Gastrocnemius medialis (tissue), 4 donors: ENCODE measurements around the gene PTPN7.

Experiments
- POLR2A ChIP-seq, 2 donors: fragments of 450-650 bp; IDR thresholded peaks; one replicate each; pipeline ENCODE4 v1.6.1; 2017; ENCODE audit warnings: antibody characterized with exemption in 2 of 2, mild to moderate bottlenecking in 2 of 2, moderate library complexity in 2 of 2
- TF ChIP-seq, protein P1 (sequence below), 5 experiments: fragments of 450-650 bp in 3 of 5; fragments of 200-600 bp in 2 of 5; sonication (generic) in 2 of 5; IDR thresholded peaks in 4 of 5; conservative IDR thresholded peaks in 1 of 5; 1 replicate in 4 of 5; 2 replicates in 1 of 5; pipeline ENCODE4 v1.5.1; 2016 to 2019; ENCODE audit warnings: antibody characterized with exemption in 5 of 5, mild to moderate bottlenecking in 3 of 5, moderate library complexity in 3 of 5

- TF ChIP-seq, protein P1, sequence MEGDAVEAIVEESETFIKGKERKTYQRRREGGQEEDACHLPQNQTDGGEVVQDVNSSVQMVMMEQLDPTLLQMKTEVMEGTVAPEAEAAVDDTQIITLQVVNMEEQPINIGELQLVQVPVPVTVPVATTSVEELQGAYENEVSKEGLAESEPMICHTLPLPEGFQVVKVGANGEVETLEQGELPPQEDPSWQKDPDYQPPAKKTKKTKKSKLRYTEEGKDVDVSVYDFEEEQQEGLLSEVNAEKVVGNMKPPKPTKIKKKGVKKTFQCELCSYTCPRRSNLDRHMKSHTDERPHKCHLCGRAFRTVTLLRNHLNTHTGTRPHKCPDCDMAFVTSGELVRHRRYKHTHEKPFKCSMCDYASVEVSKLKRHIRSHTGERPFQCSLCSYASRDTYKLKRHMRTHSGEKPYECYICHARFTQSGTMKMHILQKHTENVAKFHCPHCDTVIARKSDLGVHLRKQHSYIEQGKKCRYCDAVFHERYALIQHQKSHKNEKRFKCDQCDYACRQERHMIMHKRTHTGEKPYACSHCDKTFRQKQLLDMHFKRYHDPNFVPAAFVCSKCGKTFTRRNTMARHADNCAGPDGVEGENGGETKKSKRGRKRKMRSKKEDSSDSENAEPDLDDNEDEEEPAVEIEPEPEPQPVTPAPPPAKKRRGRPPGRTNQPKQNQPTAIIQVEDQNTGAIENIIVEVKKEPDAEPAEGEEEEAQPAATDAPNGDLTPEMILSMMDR (IDR thresholded peaks at IDR 0.05 in 4 of 5, conservative IDR thresholded peaks at IDR 0.05 in 1 of 5): no peak
- TF ChIP-seq POLR2A (IDR thresholded peaks at IDR 0.05): no peak
Measured at GRCh38 chr1:202201266-202201665, 40.9 kb upstream of the PTPN7 start.
